Measurements from ENCODE around the gene EPS8.

The EPS8 gene

GRCh38 chr12:15690320-15690719 is 98.9 kb downstream of the EPS8 start:
- DNase-seq (ENCODE audit: low read depth), result no peak

- DNase-seq (ENCODE audit: low read depth), result no peak
Measured at GRCh38 chr12:15689751-15690191, 99.4 kb downstream of the EPS8 start.

- no peak for DNase-seq (ENCODE audit: low read depth)
Measured at GRCh38 chr12:15688838-15689625, 100.2 kb downstream of the EPS8 start.

- DNase-seq (ENCODE audit: low read depth), result no peak
Measured at GRCh38 chr12:15688202-15688736, 100.9 kb downstream of the EPS8 start.

GRCh38 chr12:15687583-15687982 is 101.6 kb downstream of the EPS8 start:
- no peak for DNase-seq (ENCODE audit: low read depth)

GRCh38 chr12:15684896-15685658 is 104.1 kb downstream of the EPS8 start:
- DNase-seq (ENCODE audit: low read depth), result no peak

GRCh38 chr12:15682826-15683225 is 106.4 kb downstream of the EPS8 start:
- no peak for DNase-seq (ENCODE audit: low read depth)

- DNase-seq (ENCODE audit: low read depth), result no peak
Measured at GRCh38 chr12:15679151-15679550, 110.0 kb downstream of the EPS8 start.

- no peak for DNase-seq (ENCODE audit: low read depth)
Measured at GRCh38 chr12:15677726-15678201, 111.4 kb downstream of the EPS8 start.

- no peak for DNase-seq (ENCODE audit: low read depth)
Measured at GRCh38 chr12:15677228-15677627, 112.0 kb downstream of the EPS8 start.

- no peak for DNase-seq (ENCODE audit: low read depth)
Measured at GRCh38 chr12:15672671-15673270, 116.4 kb downstream of the EPS8 start.

- no peak for DNase-seq (ENCODE audit: low read depth)
Measured at GRCh38 chr12:15670756-15671155, 118.4 kb downstream of the EPS8 start.

- DNase-seq (ENCODE audit: low read depth), result no peak
Measured at GRCh38 chr12:15669256-15669948, 119.8 kb downstream of the EPS8 start.

- DNase-seq (ENCODE audit: low read depth), result no peak
Measured at GRCh38 chr12:15664491-15664890, 124.7 kb downstream of the EPS8 start.

- DNase-seq (ENCODE audit: low read depth), result no peak
Measured at GRCh38 chr12:15662983-15663659, 126.1 kb downstream of the EPS8 start.

- no peak for DNase-seq (ENCODE audit: low read depth)
Measured at GRCh38 chr12:15662303-15662980, 126.7 kb downstream of the EPS8 start.

- no peak for DNase-seq (ENCODE audit: low read depth)
Measured at GRCh38 chr12:15651371-15651770, 137.8 kb downstream of the EPS8 start.

GRCh38 chr12:15650399-15651128 is 138.6 kb downstream of the EPS8 start:
- DNase-seq (ENCODE audit: low read depth), result no peak

GRCh38 chr12:15649347-15649746 is 139.8 kb downstream of the EPS8 start:
- DNase-seq (ENCODE audit: low read depth), result no peak

- no peak for DNase-seq (ENCODE audit: low read depth)
Measured at GRCh38 chr12:15648558-15648957, 140.6 kb downstream of the EPS8 start.

All from activated T-helper 9 cell treated with anti-CD3 and anti-CD28 coated beads, Interleukin-2, amount 50 U/mL, for 16 hours (primary cell).